ENCODE measurements around the gene EDEM3. TPM values are rescaled to one million over a fixed set of nuclear protein-coding genes. Genes with fewer than 3 reads are reported as not detected.
A peak's percentile ranks its signal among the peaks of the same experiment; 100 is the strongest.

EDEM3 gene, protein sequence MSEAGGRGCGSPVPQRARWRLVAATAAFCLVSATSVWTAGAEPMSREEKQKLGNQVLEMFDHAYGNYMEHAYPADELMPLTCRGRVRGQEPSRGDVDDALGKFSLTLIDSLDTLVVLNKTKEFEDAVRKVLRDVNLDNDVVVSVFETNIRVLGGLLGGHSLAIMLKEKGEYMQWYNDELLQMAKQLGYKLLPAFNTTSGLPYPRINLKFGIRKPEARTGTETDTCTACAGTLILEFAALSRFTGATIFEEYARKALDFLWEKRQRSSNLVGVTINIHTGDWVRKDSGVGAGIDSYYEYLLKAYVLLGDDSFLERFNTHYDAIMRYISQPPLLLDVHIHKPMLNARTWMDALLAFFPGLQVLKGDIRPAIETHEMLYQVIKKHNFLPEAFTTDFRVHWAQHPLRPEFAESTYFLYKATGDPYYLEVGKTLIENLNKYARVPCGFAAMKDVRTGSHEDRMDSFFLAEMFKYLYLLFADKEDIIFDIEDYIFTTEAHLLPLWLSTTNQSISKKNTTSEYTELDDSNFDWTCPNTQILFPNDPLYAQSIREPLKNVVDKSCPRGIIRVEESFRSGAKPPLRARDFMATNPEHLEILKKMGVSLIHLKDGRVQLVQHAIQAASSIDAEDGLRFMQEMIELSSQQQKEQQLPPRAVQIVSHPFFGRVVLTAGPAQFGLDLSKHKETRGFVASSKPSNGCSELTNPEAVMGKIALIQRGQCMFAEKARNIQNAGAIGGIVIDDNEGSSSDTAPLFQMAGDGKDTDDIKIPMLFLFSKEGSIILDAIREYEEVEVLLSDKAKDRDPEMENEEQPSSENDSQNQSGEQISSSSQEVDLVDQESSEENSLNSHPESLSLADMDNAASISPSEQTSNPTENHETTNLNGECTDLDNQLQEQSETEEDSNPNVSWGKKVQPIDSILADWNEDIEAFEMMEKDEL
- total RNA-seq, result 24.7 TPM

DNA sequence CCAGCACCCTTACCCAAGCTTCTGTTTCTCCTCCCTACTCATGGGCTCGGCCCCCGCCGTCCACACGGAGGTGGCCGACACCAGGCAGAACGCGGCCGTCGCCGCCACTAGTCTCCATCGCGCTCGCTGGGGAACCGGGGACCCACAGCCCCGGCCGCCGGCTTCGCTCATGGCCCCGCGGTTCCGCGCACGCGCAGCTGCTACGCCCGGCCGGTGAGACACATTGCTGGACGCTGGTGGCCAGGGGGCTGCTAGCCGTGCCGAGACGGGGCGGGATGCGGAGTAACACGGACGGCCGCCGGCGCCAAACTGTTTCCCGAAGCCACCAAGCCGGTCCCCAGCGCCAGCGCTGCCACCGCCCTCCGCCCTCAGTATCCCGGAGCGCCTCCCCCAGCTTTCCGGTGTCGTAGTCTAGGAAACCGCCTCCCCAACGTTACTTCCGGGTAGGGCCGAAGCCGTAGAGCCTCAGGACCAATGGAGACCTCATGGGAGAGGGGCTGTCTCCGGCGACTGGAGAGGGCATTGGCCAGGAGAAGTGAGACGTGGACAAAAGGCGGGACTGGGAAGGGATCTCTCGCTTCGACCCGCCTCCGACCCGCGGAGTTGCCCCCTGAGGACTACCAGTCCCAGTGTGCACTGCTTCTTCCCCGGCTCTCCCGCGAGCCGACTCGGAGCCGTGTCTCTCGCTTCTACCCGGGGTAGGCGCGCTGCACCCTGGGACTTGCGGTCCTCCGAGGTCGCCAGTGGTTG lies at the start of gene EDEM3:
Gene EDEM3, minus strand, starts transcription at position 383 of the 750 bp plus-strand sequence. Its CDS starts 212 bp downstream, at position 171.
- H3K4me3 ChIP-seq (ENCODE audit: low read length), result peak within 1 kb of the TSS; percentile 83
- H3K9me3 ChIP-seq (ENCODE audit: low read depth, low read length), result no peaks in the 10 kb centered on the region

DNA sequence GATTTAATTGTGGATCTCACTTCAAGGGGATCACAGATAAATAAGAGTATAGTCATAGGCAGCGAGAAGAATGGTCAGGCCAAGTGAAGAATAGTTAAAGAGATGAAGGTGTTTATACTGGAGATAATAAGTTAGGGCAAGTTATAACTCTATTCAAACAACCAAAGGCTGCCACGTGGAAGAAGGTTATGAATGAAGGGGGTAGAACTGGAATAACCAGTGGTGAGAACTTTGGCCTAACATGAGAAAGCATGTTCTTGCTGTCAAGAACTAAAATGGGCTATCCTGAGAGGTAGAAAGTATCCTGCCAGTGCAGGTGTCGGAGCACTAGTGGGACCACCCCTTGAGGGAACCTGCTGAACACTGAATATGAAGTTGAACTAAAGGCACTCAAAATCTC lies 49.6 kb upstream of the EDEM3 start:
- H3K9me3 ChIP-seq (ENCODE audit: low read depth, low read length), result no peaks in the 10 kb centered on the region
- no peak overlapping the region for H3K4me3 ChIP-seq (ENCODE audit: low read length)
- H3K27me3 ChIP-seq (ENCODE audit: insufficient read depth, low read length), result no peaks in the 10 kb centered on the region
- peaks cover 19% of the 10 kb centered on the region for H3K4me1 ChIP-seq (ENCODE audit: insufficient read depth, low read length)

More for the DNA sequence above, at the start of gene EDEM3:
- H3K27me3 ChIP-seq (ENCODE audit: insufficient read depth, low read length), result no peaks in the 10 kb centered on the region
- peaks cover 25% of the 10 kb centered on the region for H3K4me1 ChIP-seq (ENCODE audit: insufficient read depth, low read length)

DNA sequence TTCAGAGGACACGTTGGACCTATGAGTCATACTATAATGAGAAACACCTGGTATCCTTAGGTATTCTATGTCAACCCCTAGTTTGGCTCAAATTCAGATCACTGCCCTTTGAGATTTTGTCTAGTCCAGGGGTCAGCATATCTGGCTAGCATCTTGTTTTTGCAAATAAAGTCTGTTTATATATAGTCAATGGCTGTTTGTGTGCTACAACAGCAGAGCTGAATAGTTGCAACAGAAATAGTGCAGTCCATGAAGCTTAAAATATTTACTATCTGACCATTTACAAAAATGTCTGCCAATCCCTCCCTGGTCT lies 48.5 kb upstream of the EDEM3 start:
- H3K9me3 ChIP-seq (ENCODE audit: low read depth, low read length), result no peaks in the 10 kb centered on the region
- H3K4me1 ChIP-seq (ENCODE audit: insufficient read depth, low read length), result peaks cover 19% of the 10 kb centered on the region
- H3K27me3 ChIP-seq (ENCODE audit: insufficient read depth, low read length), result no peaks in the 10 kb centered on the region
- no peak overlapping the region for H3K4me3 ChIP-seq (ENCODE audit: low read length)

DNA sequence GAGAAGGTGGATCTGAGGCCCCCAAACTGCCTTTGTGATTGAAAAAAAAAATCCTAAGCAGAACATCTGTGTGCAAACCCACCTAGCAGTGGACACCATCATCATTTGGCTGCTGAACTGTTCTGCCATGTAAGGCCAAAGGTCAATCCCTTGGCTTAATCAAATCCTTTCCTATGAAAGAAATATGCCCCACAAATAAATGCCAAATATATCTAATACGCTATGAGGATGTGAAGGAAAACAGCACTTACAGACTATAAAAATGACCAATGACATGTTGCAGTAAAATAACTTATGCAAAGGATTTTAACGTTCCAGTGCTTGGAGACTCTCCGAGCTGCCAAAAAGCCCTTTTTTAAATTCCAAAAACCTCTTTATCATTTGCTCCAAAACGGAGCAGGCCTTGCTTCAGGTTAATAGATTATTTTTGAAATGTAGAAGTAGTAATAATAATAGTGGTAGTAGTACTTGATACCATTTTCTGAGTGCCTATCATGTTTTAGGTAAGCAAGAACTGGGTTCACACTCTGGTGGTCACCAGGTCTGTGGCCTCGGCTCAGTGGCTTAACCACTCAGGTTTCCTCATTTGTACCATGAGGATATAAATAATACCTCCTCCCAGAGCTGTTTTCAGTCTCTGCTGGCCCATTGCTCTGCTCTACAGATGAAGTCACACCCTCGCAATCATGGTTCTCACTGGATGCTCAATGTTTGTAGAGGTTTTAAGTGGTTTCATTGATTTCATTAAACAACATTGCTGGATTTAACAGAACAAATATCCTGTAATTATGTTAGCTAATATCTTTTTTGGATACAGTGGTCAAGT lies 47.9 kb upstream of the EDEM3 start:
- no peak overlapping the region for H3K4me3 ChIP-seq (ENCODE audit: low read length)
- peaks cover 19% of the 10 kb centered on the region for H3K4me1 ChIP-seq (ENCODE audit: insufficient read depth, low read length)
- no peaks in the 10 kb centered on the region for H3K27me3 ChIP-seq (ENCODE audit: insufficient read depth, low read length)
- no peaks in the 10 kb centered on the region for H3K9me3 ChIP-seq (ENCODE audit: low read depth, low read length)

DNA sequence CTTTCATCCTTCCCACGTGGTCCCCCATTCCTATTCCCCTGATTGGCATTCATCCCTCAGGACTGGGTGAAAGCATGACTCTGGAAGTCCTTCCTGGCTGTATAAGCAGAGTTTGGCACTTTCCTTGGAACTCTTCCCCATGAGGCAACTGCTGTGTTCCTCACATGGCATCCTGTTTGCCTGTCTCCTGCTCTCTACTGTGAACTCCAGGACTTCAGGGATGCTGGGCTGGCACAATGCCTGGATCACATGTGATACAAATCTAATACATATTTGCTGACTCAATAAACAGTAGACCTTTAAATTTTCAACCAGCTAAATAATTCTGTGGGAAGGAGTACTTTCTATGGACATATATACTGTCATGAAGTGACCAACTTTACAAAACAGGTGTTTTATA lies 46.8 kb upstream of the EDEM3 start:
- H3K4me1 ChIP-seq (ENCODE audit: insufficient read depth, low read length), result peaks cover 10% of the 10 kb centered on the region
- no peak overlapping the region for H3K4me3 ChIP-seq (ENCODE audit: low read length)
- H3K27me3 ChIP-seq (ENCODE audit: insufficient read depth, low read length), result no peaks in the 10 kb centered on the region
- H3K9me3 ChIP-seq (ENCODE audit: low read depth, low read length), result no peaks in the 10 kb centered on the region

DNA sequence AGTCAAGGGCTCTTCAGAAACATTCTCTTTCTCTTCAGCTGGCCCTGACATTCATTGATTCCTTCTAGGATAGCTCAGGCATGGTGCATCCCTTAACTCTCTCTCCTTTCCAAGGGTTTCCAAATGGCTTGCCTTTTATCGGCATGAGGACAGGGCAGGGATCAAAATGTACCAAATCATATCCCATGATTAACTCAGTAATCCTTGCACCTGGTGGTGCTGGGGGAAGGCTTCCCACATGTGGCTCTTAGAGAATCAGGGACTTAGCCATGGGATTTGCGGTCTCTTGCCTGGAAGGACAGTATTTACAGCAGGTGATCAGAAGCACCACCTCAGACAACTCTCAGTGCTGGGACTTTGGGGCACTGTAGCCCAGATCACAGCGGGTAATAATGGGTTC lies 46.2 kb upstream of the EDEM3 start:
- H3K4me1 ChIP-seq (ENCODE audit: insufficient read depth, low read length), result peaks cover 4% of the 10 kb centered on the region
- no peaks in the 10 kb centered on the region for H3K27me3 ChIP-seq (ENCODE audit: insufficient read depth, low read length)
- no peak overlapping the region for H3K4me3 ChIP-seq (ENCODE audit: low read length)
- no peaks in the 10 kb centered on the region for H3K9me3 ChIP-seq (ENCODE audit: low read depth, low read length)

DNA sequence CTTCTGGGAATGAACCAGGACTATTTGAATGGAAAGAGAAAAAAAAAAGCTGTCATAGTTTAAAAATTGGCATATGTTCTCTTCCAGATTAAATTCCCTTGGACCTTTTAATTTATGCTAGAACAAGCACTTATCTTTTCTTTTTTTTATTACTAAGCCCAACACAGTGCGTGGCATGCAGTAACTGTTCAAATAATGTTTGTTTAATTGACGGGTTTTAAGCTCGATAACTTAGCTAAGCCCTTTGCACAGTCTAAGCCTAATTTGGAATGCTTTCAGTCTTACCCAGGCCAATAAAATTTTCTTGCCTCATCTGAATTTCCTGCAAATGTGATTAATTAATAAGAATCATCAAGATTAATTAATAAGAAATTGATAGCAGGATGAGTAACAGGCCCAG lies 39.3 kb upstream of the EDEM3 start:
- Histone ChIP-seq H3K27me3 (ENCODE audit: insufficient read depth, low read length) (no peaks in the 10 kb centered on the region), H3K9me3 (ENCODE audit: low read depth, low read length) (no peaks in the 10 kb centered on the region), H3K4me3 (ENCODE audit: low read length) (no peak overlapping the region), H3K4me1 (ENCODE audit: insufficient read depth, low read length) (peaks cover 35% of the 10 kb centered on the region)

DNA sequence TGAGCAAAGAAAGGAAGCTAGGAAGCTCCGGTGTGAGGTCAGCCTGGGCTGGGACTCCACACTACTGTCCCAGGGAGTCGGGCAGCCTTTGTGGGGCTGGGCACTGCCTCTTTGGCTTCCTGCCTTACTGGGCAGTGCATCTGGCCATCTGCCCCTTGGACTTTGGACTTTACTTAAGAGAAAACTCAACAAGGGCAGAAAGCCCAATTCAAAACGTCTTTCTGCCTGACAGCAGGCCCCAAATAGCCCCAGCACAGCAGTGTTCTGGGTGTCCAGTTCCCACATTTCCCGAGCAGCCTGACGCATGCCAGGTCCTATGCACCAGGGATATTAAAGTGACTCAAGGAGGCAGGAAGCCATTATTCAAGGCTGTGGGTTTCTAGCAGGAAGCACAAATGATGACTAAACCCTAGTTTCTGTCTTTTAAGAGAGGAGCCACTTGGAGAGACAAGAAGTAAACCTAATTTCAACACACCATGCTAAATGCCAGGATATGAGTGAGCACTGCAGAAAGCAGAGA lies 37.9 kb upstream of the EDEM3 start:
- no peaks in the 10 kb centered on the region for H3K27me3 ChIP-seq (ENCODE audit: insufficient read depth, low read length)
- peaks cover 38% of the 10 kb centered on the region for H3K4me1 ChIP-seq (ENCODE audit: insufficient read depth, low read length)
- no peaks in the 10 kb centered on the region for H3K9me3 ChIP-seq (ENCODE audit: low read depth, low read length)
- H3K4me3 ChIP-seq (ENCODE audit: low read length), result no peak overlapping the region

DNA sequence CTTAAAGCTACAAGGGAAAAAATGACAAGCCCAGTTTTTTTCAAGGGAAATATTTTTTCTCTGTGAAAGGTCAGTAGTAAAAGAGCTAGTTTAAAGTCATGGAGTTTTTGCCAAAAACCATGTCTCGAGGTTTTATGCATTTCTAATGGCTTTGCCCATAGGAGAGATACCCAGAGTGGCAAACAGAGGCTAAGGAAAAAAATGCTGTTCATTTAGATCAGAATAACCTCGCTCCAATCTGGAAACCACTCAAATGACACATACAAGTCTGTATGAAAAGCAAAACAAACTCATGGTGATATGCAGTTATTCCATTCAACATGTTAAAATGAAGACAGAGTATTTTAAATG lies 36.9 kb upstream of the EDEM3 start:
- Histone ChIP-seq H3K9me3 (ENCODE audit: low read depth, low read length) (no peaks in the 10 kb centered on the region), H3K4me3 (ENCODE audit: low read length) (no peak overlapping the region), H3K27me3 (ENCODE audit: insufficient read depth, low read length) (no peaks in the 10 kb centered on the region), H3K4me1 (ENCODE audit: insufficient read depth, low read length) (peaks cover 44% of the 10 kb centered on the region)

DNA sequence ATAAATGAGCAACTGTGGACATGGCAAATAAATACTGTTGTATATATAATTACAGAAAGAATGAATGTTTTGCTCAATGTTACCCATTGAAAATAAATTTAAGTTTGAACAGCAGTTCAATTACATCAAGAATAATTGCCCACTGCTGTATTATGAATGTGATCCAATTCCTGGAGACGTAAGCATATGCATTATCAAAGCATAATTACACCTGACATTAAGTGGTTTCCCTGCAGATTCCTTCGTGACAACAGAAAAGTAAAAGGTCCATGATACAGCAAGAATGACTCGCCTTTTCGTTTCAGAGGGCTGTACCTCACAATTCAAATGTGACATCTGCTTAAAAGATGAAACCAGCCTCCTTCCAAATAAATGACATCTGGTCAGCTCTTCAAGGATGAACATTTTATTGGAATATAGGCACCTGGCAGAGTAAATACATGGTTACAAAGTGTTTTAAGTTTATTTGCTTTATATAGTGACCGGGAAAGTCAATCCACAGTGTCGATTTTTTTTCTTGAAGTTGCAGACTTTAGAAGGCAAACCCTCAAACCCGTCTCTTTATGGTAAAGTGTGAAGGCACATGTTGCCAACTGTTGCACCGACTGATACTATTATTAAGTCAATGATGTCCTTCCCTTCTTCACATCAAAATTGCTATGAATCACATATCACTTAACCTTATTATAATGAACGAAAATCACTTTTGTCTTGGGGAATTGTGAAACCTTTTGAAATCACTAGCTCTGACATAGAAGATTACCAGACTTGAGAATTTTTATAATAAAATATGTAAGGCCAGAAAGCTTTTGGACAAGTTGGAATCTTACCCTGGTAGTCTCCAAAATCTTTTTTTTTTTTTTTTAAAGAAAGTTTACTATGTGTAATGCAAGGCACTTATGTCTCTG lies 36.2 kb upstream of the EDEM3 start:
- no peaks in the 10 kb centered on the region for H3K9me3 ChIP-seq (ENCODE audit: low read depth, low read length)
- no peaks in the 10 kb centered on the region for H3K27me3 ChIP-seq (ENCODE audit: insufficient read depth, low read length)
- H3K4me1 ChIP-seq (ENCODE audit: insufficient read depth, low read length), result peaks cover 46% of the 10 kb centered on the region
- H3K4me3 ChIP-seq (ENCODE audit: low read length), result no peak overlapping the region

DNA sequence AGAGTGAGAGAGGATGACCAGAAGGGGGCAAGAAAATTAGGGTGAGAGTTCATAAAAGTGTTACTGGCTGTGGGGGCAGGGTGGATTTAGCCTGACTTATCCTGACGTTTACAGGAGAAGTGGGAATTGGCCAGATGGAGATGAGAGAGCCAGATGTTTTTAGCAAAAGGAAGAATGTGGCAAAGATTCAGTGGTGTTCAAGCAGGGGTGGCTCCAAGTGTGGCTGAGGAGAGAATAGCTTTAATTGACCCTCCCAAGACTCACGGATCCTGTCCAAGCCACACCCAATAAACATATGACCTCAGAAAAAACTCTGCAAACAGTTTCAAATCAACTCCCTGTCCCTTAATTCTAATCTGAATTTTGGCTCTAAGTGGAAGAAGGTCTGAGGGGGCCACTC lies 35.2 kb upstream of the EDEM3 start:
- Histone ChIP-seq H3K4me1 (ENCODE audit: insufficient read depth, low read length) (peaks cover 46% of the 10 kb centered on the region), H3K4me3 (ENCODE audit: low read length) (no peak overlapping the region), H3K9me3 (ENCODE audit: low read depth, low read length) (peaks cover 2% of the 10 kb centered on the region), H3K27me3 (ENCODE audit: insufficient read depth, low read length) (no peaks in the 10 kb centered on the region)

DNA sequence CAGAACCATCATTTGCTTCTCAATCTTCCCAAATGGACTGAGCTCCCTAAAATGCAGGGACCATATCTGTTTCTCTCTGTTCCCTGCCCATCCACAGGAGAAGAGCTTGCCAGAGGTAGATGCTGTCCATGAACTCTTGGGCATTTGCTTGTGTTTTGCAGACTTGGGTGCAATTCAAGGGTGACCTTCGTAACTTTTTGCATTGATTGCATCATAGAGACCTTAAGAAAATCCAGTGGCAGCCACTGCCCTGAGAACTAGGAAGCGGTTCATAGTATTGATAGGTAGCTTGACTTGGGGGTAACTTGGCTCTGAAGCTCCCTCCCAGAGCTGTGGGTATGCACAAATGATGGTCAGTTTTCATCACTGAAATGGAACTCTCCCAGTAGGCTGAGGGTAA lies 34.3 kb upstream of the EDEM3 start:
- no peaks in the 10 kb centered on the region for H3K27me3 ChIP-seq (ENCODE audit: insufficient read depth, low read length)
- peaks cover 46% of the 10 kb centered on the region for H3K4me1 ChIP-seq (ENCODE audit: insufficient read depth, low read length)
- H3K9me3 ChIP-seq (ENCODE audit: low read depth, low read length), result peaks cover 11% of the 10 kb centered on the region
- no peak overlapping the region for H3K4me3 ChIP-seq (ENCODE audit: low read length)

DNA sequence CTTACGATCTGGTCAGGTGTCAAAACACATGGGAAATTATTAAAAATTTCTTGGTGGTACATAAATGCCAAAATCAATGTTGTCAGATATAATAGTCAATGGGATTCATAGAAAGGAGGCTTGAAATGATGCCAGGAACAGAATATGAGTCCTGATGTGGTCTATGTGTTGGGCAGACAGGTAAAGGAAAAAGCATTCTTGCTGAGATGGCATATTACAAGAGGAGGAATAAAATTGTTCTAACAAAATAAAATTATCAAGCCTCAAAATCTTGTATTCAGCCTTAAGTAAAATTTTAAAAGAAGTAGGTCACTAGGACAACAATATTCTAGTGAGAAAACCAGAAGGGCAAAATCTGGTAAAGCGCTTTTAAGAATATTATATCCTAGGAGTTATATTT lies 30.9 kb upstream of the EDEM3 start:
- Histone ChIP-seq H3K9me3 (ENCODE audit: low read depth, low read length) (peaks cover 12% of the 10 kb centered on the region), H3K4me1 (ENCODE audit: insufficient read depth, low read length) (peaks cover 24% of the 10 kb centered on the region), H3K27me3 (ENCODE audit: insufficient read depth, low read length) (no peaks in the 10 kb centered on the region), H3K4me3 (ENCODE audit: low read length) (no peak overlapping the region)

All from mononuclear cell (primary cell).